Cardiac muscle cell (in vitro differentiated cells and primary cell): ENCODE measurements around the gene LPA. TPM values are rescaled to one million over a fixed set of nuclear protein-coding genes. Genes with fewer than 3 reads are reported as not detected.
"Not testable (repeated sequence)": the region's sequence is repeated elsewhere in the genome, so short reads cannot be mapped to it uniquely, and the experiment has no call there.

Experiments
- DNase-seq, 2 donors: peaks; one replicate each; pipeline versions ENCODE4 v3.0.0 to v3.0.0-alpha.2; 2010 to 2017; ENCODE audit warnings: low read depth in 1 of 2, low spot score in 1 of 2
- H3K27ac ChIP-seq: fragments of 200-600 bp; sonication (generic); 2 replicates; pipeline ENCODE4 v1.5.1; 2016
- H3K27me3 ChIP-seq: fragments of 200-600 bp; sonication (generic); 2 replicates; pipeline ENCODE4 v1.6.0; 2016; ENCODE audit warnings: control low read depth
- H3K36me3 ChIP-seq: fragments of 200-600 bp; sonication (generic); 2 replicates; pipeline ENCODE4 v1.5.1; 2016; ENCODE audit warnings: control low read depth
- H3K4me1 ChIP-seq: fragments of 200-600 bp; sonication (generic); 2 replicates; pipeline ENCODE4 v1.8.1; 2017; ENCODE audit warnings: low read depth, mild to moderate bottlenecking, mixed run types
- H3K4me3 ChIP-seq: fragments of 200-600 bp; sonication (generic); 2 replicates; pipeline ENCODE4 v1.5.1; 2016; ENCODE audit warnings: mild to moderate bottlenecking
- H3K9me3 ChIP-seq: fragments of 200-600 bp; sonication (generic); 2 replicates; pipeline ENCODE4 v1.5.1; 2017; ENCODE audit warnings: low read depth, mild to moderate bottlenecking, control low read depth
- polyA plus RNA-seq: library from polyadenylated mRNA; unstranded; fragments of >200 nt; fragmentation: Nextera tagmentation; extraction: Ambion mirVana; gene quantifications from 2 replicates; pipeline ENCODE4 v1.2.1, GENCODE V29; 2016
- total RNA-seq: library from RNA; depleted of rRNA; stranded (reverse); fragments of >200 nt; gene quantifications from 2 replicates; pipeline ENCODE4 v1.2.3, GENCODE V29; 2016
- TF ChIP-seq, protein P1 (sequence below): IDR thresholded peaks from 2 replicates; pipeline ENCODE4 v1.5.1; 2012; ENCODE audit warnings: low read depth, mild to moderate bottlenecking, low read length

Gene LPA
- total and polyA plus RNA-seq, 2 experiments from 2014 or later, result 0.15 TPM; not detected in 1

DNA sequence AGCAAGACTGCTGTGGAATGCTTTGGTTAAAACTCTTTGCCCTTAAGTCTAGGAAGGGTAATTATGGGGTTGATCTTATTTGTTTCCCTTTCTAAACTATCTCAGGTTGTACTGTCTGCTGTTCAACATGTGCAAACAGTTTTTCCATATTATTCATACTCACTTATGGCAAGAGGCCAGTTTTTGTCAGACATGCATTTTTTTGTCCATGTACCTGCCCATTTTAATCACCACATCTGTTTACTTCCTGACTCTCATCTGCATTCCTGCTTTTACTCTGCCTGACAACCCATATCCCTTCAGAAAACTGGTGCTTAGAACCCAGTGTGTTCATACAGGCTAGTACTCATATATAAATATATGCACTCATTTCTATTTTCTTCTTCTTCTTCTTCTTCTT, 80.3 kb downstream of the LPA start:
- H3K9me3 ChIP-seq, result no peaks in the 10 kb centered on the region
- H3K27me3 ChIP-seq, result no peaks in the 10 kb centered on the region
- no peak overlapping the region for H3K27ac ChIP-seq
- TF ChIP-seq, protein P1, sequence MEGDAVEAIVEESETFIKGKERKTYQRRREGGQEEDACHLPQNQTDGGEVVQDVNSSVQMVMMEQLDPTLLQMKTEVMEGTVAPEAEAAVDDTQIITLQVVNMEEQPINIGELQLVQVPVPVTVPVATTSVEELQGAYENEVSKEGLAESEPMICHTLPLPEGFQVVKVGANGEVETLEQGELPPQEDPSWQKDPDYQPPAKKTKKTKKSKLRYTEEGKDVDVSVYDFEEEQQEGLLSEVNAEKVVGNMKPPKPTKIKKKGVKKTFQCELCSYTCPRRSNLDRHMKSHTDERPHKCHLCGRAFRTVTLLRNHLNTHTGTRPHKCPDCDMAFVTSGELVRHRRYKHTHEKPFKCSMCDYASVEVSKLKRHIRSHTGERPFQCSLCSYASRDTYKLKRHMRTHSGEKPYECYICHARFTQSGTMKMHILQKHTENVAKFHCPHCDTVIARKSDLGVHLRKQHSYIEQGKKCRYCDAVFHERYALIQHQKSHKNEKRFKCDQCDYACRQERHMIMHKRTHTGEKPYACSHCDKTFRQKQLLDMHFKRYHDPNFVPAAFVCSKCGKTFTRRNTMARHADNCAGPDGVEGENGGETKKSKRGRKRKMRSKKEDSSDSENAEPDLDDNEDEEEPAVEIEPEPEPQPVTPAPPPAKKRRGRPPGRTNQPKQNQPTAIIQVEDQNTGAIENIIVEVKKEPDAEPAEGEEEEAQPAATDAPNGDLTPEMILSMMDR, result no peak
- H3K36me3 ChIP-seq, result no peaks in the 10 kb centered on the region
- H3K4me1 ChIP-seq, result no peaks in the 10 kb centered on the region
- H3K4me3 ChIP-seq, result no peak overlapping the region
- no peak for DNase-seq

DNA sequence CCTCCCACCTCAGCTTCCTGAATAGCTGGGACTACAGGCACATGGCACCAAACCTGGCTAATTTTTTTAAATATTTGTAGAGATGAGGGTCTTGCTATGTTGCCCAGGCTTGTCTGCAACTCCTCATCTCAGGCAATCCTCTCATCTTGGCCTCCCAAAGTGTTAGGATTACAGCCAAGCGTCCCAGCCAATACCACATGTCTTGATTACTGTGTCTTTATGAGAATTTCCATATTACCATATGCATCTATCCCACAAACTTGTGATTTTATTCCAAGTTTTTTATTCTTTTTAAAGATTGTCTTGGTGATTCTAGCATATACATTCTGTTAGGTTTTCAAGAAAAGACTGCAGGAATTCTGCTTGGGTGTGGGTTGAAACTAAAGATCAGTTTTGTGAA, 82.7 kb downstream of the LPA start:
- Histone ChIP-seq H3K36me3 (no peaks in the 10 kb centered on the region), H3K4me1 (no peaks in the 10 kb centered on the region), H3K27me3 (no peaks in the 10 kb centered on the region), H3K4me3 (no peak overlapping the region), H3K27ac (no peak overlapping the region), H3K9me3 (no peaks in the 10 kb centered on the region)
- DNase-seq, result no peak
- TF ChIP-seq, protein P1, result no peak

DNA sequence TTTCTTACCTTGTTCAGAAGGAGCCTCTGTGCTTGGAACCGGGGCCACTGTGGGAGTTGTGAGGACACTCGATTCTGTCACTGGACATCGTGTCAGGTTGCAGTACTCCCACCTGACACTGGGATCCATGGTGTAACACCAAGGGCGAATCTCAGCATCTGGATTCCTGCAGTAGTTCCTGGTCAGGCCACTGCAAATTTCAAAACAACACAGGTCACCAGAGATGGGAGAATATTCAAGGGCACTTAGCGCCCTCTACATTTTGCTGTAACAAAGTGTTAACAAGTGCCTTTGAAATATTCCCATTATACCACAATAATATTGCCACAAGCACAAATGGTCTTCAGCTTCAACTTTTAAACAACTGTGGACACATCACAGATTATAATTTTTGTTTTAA, 85.6 kb downstream of the LPA start:
- not testable (repeated sequence) for H3K27me3 ChIP-seq, H3K4me1 ChIP-seq, H3K9me3 ChIP-seq, DNase-seq, H3K27ac ChIP-seq, H3K4me3 ChIP-seq, H3K36me3 ChIP-seq

DNA sequence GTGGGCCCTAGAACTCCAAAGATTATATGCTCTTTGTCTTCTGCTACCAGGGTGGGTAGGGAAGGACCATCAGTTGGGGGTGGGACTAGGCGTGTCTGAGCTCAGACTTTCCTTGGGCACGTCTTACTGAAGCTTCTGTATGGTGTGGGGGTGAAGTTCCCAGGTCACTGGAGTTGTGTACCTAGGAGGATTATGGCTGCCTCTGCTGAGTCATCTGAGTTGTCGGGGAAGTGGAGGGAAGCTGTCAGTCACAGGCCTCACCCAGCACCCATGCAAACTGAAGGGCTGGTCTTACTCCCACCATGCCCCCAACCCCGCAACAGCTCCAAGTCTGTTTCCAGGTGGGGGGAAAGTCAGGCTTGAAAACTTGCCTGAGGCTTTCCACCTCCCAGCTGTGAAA, 90.1 kb downstream of the LPA start:
- TF ChIP-seq, protein P1, result no peak
- DNase-seq, result no peak
- no peaks in the 10 kb centered on the region for H3K27me3 ChIP-seq
- no peaks in the 10 kb centered on the region for H3K4me1 ChIP-seq
- H3K27ac ChIP-seq, result no peak overlapping the region
- no peaks in the 10 kb centered on the region for H3K9me3 ChIP-seq
- no peak overlapping the region for H3K4me3 ChIP-seq
- H3K36me3 ChIP-seq, result no peaks in the 10 kb centered on the region

DNA sequence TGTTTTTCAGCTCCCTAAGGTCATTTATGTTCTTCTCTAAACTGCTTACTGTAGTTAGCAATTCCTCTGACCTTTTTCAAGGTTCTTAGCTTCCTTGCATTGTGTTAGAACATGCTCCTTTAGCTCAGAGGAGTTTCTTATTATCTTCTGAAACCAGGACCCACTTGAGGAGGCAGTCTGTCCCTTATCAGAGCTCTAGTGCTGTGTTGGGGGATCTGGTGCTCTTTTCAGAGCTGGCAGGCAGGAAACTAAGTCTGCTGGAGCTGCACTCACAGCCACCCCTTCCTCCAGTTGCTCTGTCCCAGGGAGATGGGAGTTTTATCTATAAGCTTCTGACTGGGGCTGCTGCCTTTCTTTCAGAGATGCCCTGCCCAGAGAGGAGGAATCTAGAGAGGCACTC, 92.9 kb downstream of the LPA start:
- not testable (repeated sequence) for H3K9me3 ChIP-seq, H3K36me3 ChIP-seq, H3K27ac ChIP-seq, H3K4me3 ChIP-seq, H3K27me3 ChIP-seq, DNase-seq, H3K4me1 ChIP-seq

DNA sequence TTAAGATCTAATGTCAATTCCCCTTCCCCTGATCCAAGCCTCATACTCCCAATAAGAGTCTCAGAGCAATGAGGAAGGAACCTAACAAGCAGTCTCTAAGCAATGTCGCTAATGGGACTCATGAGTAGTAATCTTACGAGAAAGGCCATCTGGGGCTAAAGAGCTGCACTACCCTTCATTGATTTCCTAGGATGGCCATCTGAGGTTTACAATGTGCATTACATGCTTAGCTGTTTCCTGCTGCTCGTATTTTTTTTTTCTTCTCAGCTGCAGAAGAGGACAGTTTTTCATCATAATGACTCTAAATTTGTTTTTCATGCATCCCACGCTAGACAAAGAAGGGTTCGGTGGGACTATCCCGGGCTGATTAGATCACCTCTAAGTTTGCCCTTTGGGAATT, 119.3 kb downstream of the LPA start:
- Histone ChIP-seq H3K4me3 (no peak overlapping the region), H3K9me3 (no peaks in the 10 kb centered on the region)
- TF ChIP-seq, protein P1, result no peak

DNA sequence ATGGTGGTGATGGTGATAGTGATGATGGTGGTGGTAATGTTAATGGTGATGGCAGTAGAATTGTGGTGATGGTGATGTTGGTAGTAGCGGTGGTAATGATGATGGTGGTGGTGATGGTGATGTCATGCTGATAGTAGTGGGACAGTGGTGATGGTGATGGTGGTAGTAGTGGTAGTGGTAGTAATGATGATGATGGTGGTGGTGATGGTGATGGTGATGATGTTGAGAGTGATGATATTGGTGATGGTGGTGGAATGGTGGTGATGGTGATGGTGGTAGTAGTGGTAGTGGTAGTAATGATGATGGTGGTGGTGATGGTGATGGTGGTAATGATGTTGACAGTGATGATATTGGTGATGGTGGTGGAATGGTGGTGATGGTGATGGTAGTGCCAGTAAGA, 128.8 kb downstream of the LPA start:
- Histone ChIP-seq H3K36me3 (no peaks in the 10 kb centered on the region), H3K9me3 (no peaks in the 10 kb centered on the region), H3K27ac (no peak overlapping the region), H3K27me3 (no peaks in the 10 kb centered on the region), H3K4me1 (no peaks in the 10 kb centered on the region), H3K4me3 (no peak overlapping the region)
- DNase-seq, result no peak
- TF ChIP-seq, protein P1, result no peak

More for the DNA sequence above, 119.3 kb downstream of the LPA start:
- DNase-seq, result no peak
- Histone ChIP-seq H3K36me3 (no peaks in the 10 kb centered on the region), H3K4me1 (no peaks in the 10 kb centered on the region), H3K27ac (no peak overlapping the region), H3K27me3 (no peaks in the 10 kb centered on the region)
